Measurements from ENCODE around the gene NNT. TPM values are rescaled to one million over a fixed set of nuclear protein-coding genes. Genes with fewer than 3 reads are reported as not detected.
A peak's percentile ranks its signal among the peaks of the same experiment; 100 is the strongest.

The NNT gene
- total and polyA plus RNA-seq, 9 of the 15 experiments (the other 6 are each of a cell fraction or from before 2014, with no cell fraction given): 21.9 to 68.6 (median 42.2) TPM

GRCh38 chr5:43602461-43603343 lies at the start of gene NNT (continued):
- TF ChIP-seq, protein P1, sequence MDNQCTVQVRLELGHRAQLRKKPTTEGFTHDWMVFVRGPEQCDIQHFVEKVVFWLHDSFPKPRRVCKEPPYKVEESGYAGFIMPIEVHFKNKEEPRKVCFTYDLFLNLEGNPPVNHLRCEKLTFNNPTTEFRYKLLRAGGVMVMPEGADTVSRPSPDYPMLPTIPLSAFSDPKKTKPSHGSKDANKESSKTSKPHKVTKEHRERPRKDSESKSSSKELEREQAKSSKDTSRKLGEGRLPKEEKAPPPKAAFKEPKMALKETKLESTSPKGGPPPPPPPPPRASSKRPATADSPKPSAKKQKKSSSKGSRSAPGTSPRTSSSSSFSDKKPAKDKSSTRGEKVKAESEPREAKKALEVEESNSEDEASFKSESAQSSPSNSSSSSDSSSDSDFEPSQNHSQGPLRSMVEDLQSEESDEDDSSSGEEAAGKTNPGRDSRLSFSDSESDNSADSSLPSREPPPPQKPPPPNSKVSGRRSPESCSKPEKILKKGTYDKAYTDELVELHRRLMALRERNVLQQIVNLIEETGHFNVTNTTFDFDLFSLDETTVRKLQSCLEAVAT (IDR thresholded peaks at IDR 0.05): 0 out of 4 replicates have a peak, but pooled peaks of 1 of the 2 experiments have one; percentile 20
- TF ChIP-seq NFE2 (IDR thresholded peaks at IDR 0.05; ENCODE audit: low read depth): no peak
- no peak for TF ChIP-seq RHOXF2B (CRISPR knock-in tag; conservative IDR thresholded peaks at IDR 0.05)
- TF ChIP-seq HSF4 (CRISPR knock-in tag; IDR thresholded peaks at IDR 0.05; ENCODE audit: borderline replicate concordance): no peak
- TF ChIP-seq BCOR (IDR thresholded peaks at IDR 0.05): no peak
- TF ChIP-seq, protein P2, sequence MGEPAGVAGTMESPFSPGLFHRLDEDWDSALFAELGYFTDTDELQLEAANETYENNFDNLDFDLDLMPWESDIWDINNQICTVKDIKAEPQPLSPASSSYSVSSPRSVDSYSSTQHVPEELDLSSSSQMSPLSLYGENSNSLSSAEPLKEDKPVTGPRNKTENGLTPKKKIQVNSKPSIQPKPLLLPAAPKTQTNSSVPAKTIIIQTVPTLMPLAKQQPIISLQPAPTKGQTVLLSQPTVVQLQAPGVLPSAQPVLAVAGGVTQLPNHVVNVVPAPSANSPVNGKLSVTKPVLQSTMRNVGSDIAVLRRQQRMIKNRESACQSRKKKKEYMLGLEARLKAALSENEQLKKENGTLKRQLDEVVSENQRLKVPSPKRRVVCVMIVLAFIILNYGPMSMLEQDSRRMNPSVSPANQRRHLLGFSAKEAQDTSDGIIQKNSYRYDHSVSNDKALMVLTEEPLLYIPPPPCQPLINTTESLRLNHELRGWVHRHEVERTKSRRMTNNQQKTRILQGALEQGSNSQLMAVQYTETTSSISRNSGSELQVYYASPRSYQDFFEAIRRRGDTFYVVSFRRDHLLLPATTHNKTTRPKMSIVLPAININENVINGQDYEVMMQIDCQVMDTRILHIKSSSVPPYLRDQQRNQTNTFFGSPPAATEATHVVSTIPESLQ (CRISPR knock-in tag; IDR thresholded peaks at IDR 0.05): peak; percentile 97
- no peak for TF ChIP-seq GTF3C2 (IDR thresholded peaks at IDR 0.05; ENCODE audit: borderline replicate concordance, extremely low read depth, insufficient read length)
- TF ChIP-seq L3MBTL2 (IDR thresholded peaks at IDR 0.05): peak; percentile 95
- peak; percentile 46; the same call in 1 of the 2 replicates for TF ChIP-seq CC2D1A (IDR thresholded peaks at IDR 0.05)
- TF ChIP-seq ZNF518B (CRISPR knock-in tag; IDR thresholded peaks at IDR 0.05): no peak
- TF ChIP-seq STAT5A (IDR thresholded peaks at IDR 0.05; ENCODE audit: borderline replicate concordance, low read length): no peak
- TF ChIP-seq KDM1A (IDR thresholded peaks at IDR 0.05): peak; percentile 16 to 28; a peak in 1 of 4 replicates
- TF ChIP-seq FOXJ3 (CRISPR knock-in tag; IDR thresholded peaks at IDR 0.05): no peak
- TF ChIP-seq, protein P3, sequence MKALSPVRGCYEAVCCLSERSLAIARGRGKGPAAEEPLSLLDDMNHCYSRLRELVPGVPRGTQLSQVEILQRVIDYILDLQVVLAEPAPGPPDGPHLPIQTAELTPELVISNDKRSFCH (CRISPR knock-in tag; IDR thresholded peaks at IDR 0.05): no peak
- TF ChIP-seq, protein P3 (tag; IDR thresholded peaks at IDR 0.05): no peak
- TF ChIP-seq PTRF (tag; IDR thresholded peaks at IDR 0.05): no peak
- TF ChIP-seq PCBP2 (IDR thresholded peaks at IDR 0.05; ENCODE audit: low read depth, low read length, poor library complexity, severe bottlenecking): no peak

Measured in K562 (cell line).